Effector memory CD4-positive, alpha-beta T cell (primary cell): Measurements from ENCODE around the gene SLC17A9.

Experiments used
- DNase-seq, 3 donors: peaks; one replicate each; pipeline ENCODE4 v3.0.0-alpha.2; 2020
- H3K27ac ChIP-seq: 2 replicates; pipeline ENCODE4 v1.7.0; 2013; ENCODE audit warnings: mild to moderate bottlenecking, low read length, moderate library complexity; ENCODE audit not compliant: insufficient read depth, poor library complexity, severe bottlenecking
- H3K27me3 ChIP-seq: replicated peaks from 2 replicates; pipeline ENCODE4 v1.7.0; 2013; ENCODE audit warnings: mild to moderate bottlenecking, low read length; ENCODE audit not compliant: insufficient read depth, control insufficient read depth, poor library complexity, severe bottlenecking
- H3K36me3 ChIP-seq: 2 replicates; pipeline ENCODE4 v1.7.0; 2013; ENCODE audit warnings: mild to moderate bottlenecking, low read length, moderate library complexity; ENCODE audit not compliant: control insufficient read depth, insufficient read depth
- H3K4me1 ChIP-seq: 2 replicates; pipeline ENCODE4 v1.7.0; 2013; ENCODE audit warnings: low read length, mild to moderate bottlenecking; ENCODE audit not compliant: control insufficient read depth, insufficient read depth, poor library complexity, severe bottlenecking
- H3K4me3 ChIP-seq: 2 replicates; pipeline ENCODE4 v1.7.0; 2013; ENCODE audit warnings: low read length, low read depth, mild to moderate bottlenecking; ENCODE audit not compliant: insufficient read depth, poor library complexity, severe bottlenecking
- H3K9me3 ChIP-seq: 2 replicates; pipeline ENCODE4 v1.7.0; 2013; ENCODE audit warnings: mild to moderate bottlenecking, low read length, moderate library complexity; ENCODE audit not compliant: control insufficient read depth

SLC17A9 gene

DNA sequence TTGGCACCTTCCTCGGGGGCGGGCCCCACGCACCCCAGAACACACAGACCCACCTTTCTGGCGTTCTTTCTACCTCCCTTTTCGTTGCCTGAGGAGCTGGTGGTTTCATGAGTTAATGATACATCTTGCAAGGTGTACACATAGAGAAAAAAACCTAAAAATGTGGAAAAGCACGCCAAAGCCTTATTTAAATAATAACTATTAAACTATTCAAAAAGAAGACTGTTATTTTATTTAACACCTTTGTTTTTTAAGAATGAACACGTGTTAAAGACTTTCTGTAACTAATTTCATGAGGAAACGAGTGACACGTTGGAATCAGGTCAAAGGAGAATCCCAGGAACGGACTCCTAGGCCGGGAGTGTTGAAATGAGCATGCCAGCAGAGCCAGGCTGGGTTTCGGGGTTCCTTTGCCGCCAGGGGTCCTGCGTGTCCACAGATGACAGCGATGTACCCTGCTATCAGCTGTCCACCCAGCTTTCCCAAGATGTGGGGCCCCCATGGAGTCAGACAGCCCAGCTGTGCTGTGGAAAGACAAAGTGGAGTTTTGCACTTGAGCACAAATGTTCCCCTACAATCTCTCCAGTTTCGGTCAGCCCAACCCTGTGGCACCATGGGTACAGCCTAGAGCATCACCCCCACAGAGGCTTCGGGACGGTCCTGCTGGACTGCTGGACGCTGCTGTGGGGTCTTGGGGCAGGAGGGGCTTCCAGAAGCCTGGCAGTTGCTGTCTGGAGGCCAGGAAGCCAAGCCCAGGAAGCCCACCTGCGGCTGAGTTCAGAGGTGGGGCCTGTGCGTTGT lies 16.1 kb downstream of the SLC17A9 start:
- Histone ChIP-seq H3K4me1 (peaks cover 12% of the 10 kb centered on the region), H3K4me3 (no peak overlapping the region), H3K27ac (no peak overlapping the region), H3K27me3 (peaks cover 11% of the 10 kb centered on the region), H3K9me3 (no peaks in the 10 kb centered on the region), H3K36me3 (no peaks in the 10 kb centered on the region)
- no peak for DNase-seq

DNA sequence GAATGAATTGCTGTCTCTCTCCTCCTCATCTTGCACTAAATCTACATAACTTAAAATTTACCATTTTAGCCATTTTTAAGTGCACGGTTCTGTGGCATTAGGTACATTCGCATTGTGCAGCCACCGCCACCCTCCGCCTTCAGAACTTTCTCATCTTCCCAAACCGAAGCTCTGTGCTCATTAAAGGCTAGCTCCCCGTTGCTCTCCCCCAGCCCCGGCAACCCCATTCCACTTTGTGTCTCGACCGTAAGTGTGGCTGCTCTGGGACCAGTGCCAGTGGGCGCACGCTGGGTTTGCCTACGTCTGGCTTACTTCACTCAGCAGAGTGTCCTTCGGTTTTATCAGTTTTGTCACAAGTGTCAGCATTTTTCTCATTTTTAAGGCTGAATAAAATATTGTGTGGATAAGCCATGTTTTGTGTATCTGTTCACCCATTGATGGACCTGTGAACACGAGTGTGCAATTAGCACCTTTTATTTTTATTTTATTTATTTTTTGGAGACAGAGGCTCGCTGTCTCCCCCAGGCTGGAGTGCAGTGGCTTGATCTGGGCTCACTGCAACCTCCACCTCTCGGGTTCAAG lies 16.8 kb downstream of the SLC17A9 start:
- no peak overlapping the region for H3K4me3 ChIP-seq
- H3K27me3 ChIP-seq, result peaks cover 15% of the 10 kb centered on the region
- DNase-seq, result no peak
- H3K9me3 ChIP-seq, result no peaks in the 10 kb centered on the region
- H3K4me1 ChIP-seq, result peaks cover 12% of the 10 kb centered on the region
- no peak overlapping the region for H3K27ac ChIP-seq
- no peaks in the 10 kb centered on the region for H3K36me3 ChIP-seq

DNA sequence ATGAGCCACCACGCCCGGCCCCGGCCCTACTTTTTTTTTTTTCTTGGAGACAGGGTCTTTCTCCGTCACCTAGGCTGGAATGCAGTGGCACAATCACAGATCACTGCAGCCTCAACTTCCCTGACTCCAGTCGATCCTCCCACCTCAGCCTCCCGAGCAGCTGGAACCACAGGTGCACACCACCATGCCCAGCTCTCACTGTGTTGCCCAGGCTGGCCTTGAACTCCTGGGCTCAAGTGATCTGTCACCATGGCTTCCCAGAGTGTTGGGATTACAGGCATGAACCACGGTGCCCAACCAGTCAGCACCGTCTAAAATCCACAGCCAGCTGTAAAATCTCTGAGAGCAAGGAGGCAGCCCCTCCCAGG lies 17.4 kb downstream of the SLC17A9 start:
- H3K27me3 ChIP-seq, result peaks cover 19% of the 10 kb centered on the region
- H3K4me3 ChIP-seq, result no peak overlapping the region
- no peaks in the 10 kb centered on the region for H3K9me3 ChIP-seq

DNA sequence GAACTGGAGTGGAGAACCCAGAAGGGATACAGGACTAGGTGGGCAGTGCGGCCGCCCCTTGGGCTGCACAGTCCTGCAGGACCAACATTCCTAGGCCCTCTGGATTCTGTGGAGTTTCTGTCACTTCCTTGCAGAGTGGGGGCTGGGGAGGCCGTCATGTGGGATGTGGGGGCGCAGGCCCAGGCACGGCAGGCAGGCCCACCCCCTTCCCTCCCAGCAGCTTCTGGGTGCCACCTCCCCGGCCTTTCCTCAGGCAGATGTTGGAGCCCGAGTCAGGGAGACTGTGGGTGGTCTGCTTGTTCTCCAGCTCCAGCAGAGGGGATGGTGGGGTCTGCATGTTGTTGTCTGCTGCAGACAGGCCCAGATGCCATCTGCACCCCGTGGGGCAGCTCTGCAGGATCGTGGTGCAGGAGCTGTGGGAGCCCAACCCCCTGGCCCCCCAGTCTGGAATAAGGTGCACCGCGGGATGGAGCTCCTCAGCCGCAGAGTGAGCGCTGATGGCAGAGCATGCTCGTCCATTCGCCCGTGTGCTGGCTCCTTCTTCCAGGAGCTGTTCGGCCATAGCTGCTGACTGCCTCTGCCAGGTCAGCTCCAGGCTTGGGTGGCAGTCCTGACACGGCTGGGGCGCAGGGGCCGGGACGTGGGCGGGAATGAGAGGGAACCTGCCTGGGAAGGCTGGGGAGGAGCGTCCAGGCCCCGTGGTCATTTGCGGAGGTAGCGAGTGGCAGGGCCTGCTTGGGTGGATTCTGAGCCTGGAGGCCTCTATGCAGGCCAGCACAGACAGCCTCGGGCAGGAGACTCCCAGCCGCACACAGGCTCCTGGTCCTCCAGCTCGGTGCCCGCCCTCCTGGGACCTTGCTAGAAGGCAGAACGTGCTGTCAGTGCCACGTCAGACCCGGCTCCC lies 18.1 kb downstream of the SLC17A9 start:
- Histone ChIP-seq H3K27me3 (peaks cover 23% of the 10 kb centered on the region), H3K36me3 (no peaks in the 10 kb centered on the region), H3K9me3 (no peaks in the 10 kb centered on the region), H3K4me3 (no peak overlapping the region), H3K4me1 (peaks cover 12% of the 10 kb centered on the region), H3K27ac (no peak overlapping the region)
- DNase-seq, result no peak

More for the DNA sequence above, 17.4 kb downstream of the SLC17A9 start:
- Histone ChIP-seq H3K4me1 (peaks cover 12% of the 10 kb centered on the region), H3K27ac (no peak overlapping the region), H3K36me3 (no peaks in the 10 kb centered on the region)
- DNase-seq, result no peak

DNA sequence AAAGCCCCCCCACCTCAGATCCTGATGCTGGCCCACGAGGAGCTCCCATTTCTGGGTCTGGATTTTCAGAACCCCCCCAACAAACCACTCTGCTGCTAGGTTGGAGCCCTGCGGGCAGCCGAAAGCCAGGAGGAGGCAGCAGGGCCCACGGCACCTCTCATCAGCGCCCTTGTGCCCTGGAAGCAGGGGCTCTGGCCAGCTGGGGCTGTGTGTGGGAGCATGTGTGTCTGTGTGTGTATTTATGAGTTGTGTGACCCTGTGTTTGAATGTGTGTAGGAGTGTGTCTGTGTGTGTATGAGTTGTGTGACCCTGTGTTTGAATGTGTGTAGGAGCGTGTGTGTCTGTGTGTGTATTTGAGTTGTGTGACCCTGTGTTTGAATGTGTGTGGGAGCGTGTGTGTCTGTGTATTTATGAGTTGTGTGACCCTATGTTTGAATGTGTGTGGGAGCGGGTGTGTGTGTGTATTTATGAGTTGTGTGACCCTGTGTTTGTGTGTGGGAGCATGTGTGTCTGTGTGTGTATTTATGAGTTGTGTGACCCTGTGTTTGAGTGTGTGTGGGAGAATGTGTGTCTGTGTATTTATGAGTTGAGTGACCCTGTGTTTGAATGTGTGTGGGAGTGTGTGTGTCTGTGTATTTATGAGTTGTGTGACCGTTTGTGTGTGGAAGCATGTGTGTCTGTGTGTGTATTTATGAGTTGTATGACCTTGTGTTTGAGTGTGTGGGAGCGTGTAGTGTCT lies 18.9 kb downstream of the SLC17A9 start:
- Histone ChIP-seq H3K27me3 (peaks cover 23% of the 10 kb centered on the region), H3K4me3 (no peak overlapping the region), H3K4me1 (peaks cover 12% of the 10 kb centered on the region), H3K27ac (no peak overlapping the region), H3K36me3 (no peaks in the 10 kb centered on the region), H3K9me3 (no peaks in the 10 kb centered on the region)
- no peak for DNase-seq

DNA sequence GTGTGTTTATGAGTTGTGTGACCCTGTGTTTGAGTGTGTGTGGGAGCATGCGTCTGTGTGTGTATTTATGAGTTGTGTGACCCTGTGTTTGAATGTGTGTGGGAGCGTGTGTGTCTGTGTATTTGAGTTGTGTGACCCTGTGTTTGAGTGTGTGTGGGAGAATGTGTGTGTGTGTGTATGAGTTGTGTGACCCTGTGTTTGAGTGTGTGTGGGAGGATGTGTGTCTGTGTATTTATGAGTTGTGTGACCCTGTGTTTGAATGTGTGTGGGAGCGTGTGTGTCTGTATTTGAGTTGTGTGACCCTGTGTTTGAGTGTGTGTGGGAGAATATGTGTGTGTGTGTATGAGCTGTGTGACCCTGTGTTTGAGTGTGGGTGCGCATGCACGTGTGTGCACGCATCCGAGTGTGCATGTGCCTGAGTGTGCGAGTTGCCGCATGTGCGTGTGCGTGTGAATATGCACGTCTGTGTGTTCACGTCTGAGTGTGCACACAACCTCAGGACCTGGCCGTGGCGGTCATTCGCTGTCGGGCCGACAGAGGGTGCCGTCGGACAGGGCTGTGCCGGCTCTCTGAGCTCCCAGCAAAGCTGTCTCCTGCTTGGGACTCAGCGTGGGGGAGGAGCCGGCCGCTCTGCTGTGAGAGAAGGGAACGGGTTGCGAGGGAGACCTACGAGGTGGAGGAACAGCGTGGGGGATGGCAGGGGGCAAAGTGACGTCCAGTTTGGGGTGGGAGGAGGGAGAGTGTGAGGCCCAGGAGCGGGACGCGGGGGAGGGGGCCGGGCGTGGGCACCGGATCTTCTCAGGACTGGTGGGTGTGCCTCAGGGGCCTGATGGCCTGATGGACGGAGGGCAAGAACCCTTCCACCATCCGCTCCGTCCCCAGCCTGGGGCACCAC lies 19.7 kb downstream of the SLC17A9 start:
- Histone ChIP-seq H3K4me1 (peaks cover 13% of the 10 kb centered on the region), H3K4me3 (peak overlapping the region; percentile 21), H3K27me3 (peaks cover 23% of the 10 kb centered on the region), H3K27ac (no peak overlapping the region), H3K36me3 (no peaks in the 10 kb centered on the region), H3K9me3 (no peaks in the 10 kb centered on the region)
- peak; percentile 67 to 72 (median 69) for DNase-seq

DNA sequence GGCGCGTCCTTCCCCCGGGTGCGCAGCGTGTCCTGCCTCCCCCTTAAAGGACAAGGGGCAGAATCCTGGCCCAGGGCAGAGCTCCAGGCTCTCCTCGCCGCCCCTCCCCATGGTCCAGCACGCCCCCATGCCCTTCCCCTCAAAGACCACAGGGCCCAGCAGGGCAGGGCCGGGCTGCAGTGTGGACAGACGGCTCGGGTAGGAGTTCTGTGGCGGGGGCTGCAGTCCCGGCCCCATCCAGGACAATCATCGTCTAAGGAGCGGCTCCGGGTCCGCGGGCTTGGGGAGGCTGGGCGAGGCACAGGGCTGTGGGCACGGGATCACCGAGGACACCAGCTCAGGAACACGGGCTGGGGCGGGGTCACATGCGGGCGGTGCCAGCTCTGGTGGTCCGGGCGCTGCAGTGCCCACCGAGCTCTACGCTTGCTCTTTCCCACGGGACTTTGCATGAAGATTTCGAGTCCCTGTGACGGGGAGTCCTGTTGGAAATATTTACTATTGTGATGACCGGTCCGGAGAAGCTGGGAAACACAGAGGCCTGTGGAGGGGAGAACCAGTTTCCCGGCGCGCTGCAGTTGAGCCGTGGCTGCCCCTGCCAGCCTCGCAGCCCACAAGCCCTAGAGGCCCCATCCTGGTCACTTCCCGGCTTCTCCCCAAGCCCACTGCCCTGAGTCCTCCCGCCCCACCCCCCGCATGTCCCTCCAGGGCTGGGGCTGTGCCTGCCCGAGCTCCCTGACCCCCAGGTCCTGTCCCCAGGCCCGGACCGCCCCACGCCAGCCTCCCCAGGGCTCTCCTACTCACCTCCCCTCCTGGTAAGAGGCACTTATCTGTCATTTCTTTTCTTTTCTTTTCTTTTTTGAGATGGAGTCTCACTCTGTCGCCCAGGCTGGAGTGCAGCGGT lies 20.6 kb downstream of the SLC17A9 start:
- Histone ChIP-seq H3K27me3 (peaks cover 26% of the 10 kb centered on the region), H3K4me1 (peaks cover 21% of the 10 kb centered on the region), H3K4me3 (peak overlapping the region; percentile 21), H3K9me3 (no peaks in the 10 kb centered on the region), H3K36me3 (no peaks in the 10 kb centered on the region), H3K27ac (no peak overlapping the region)
- no peak for DNase-seq

DNA sequence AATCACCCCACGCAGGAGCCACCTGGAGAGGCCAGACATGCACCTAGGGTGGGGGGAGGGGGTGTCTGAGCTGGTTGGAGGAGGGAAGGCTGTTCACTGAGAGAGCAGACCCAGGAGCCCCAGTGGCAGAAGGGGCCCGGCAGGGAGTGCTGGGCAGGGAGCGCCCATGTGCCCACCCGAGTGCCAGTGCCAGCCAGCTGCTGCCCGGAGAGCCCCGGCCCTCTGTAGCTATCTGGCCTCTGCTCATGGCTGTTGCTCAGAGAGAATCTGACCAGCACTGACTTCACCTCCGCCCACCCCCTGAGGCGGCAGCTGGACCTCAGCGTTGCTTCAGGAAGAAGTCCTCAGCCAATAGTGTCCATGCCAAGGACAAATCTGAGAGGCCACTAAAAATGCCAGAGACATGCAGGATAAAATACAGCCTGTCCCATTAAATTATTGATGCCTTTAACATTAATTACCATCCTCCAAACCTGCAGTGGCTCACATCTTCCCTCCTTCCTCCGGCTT lies 22.8 kb downstream of the SLC17A9 start:
- H3K4me3 ChIP-seq, result no peak overlapping the region
- DNase-seq, result no peak
- H3K36me3 ChIP-seq, result no peaks in the 10 kb centered on the region
- H3K4me1 ChIP-seq, result peaks cover 38% of the 10 kb centered on the region
- no peak overlapping the region for H3K27ac ChIP-seq
- peaks cover 48% of the 10 kb centered on the region for H3K27me3 ChIP-seq
- H3K9me3 ChIP-seq, result no peaks in the 10 kb centered on the region
